H1 (cell line): ENCODE results near the gene ZNF587B. TPM values are rescaled to one million over a fixed set of nuclear protein-coding genes. Genes with fewer than 3 reads are reported as not detected.
"Not testable (repeated sequence)": the region's sequence is repeated elsewhere in the genome, so short reads cannot be mapped to it uniquely, and the experiment has no call there.

Experiments
- CTCF ChIA-PET: fragments of 300-600 bp; sonication (Branson Sonifier 250); formaldehyde crosslinking; loops from one replicate; lab custom pipeline; 2021; ENCODE audit not compliant: partially characterized antibody; lab: Charles Lee
- POLR2A ChIA-PET: fragments of 300-600 bp; sonication (Branson Sonifier 250); formaldehyde crosslinking; loops from one replicate; lab custom pipeline; 2021; ENCODE audit warnings: inconsistent platforms; ENCODE audit not compliant: partially characterized antibody; lab: Charles Lee
- DNase-seq, 2 experiments: peaks; one replicate each; pipeline versions ENCODE4 v3.0.0 to v3.0.0-alpha.2; 2010 to 2022; ENCODE audit warnings: low spot score in 2 of 2, low read depth in 1 of 2, mixed read lengths in 1 of 2
- FAIRE-seq: peaks from 2 replicates; lab custom pipeline; 2011; peaks lifted over from hg19 to GRCh38; lab: Jason Lieb, UNC
- H2AFZ ChIP-seq: 2 replicates; pipeline ENCODE4 v1.8.1; 2012; ENCODE audit warnings: low read length, inconsistent platforms
- H2AK5ac ChIP-seq: 2 replicates; pipeline ENCODE4 v1.6.1; 2013; ENCODE audit warnings: low read depth, low read length
- H2BK120ac ChIP-seq: replicated peaks from 2 replicates; pipeline ENCODE3; 2013; ENCODE audit warnings: low read depth, low read length, inconsistent platforms
- H2BK12ac ChIP-seq: 2 replicates; pipeline ENCODE4 v1.6.1; 2013; ENCODE audit warnings: low read depth, low read length
- H2BK15ac ChIP-seq: 2 replicates; pipeline ENCODE4 v1.6.1; 2013; ENCODE audit warnings: low read length
- H2BK20ac ChIP-seq: 2 replicates; pipeline ENCODE4 v1.6.1; 2013; ENCODE audit warnings: low read length
- H2BK5ac ChIP-seq: 2 replicates; pipeline ENCODE4 v1.6.1; 2013; ENCODE audit warnings: low read depth, low read length
- H3K14ac ChIP-seq: 2 replicates; pipeline ENCODE4 v1.6.1; 2013; ENCODE audit warnings: inconsistent platforms; ENCODE audit not compliant: insufficient read length
- H3K18ac ChIP-seq: 2 replicates; pipeline ENCODE4 v1.6.1; 2013; ENCODE audit warnings: low read length; ENCODE audit errors: extremely low read depth
- H3K23ac ChIP-seq: 2 replicates; pipeline ENCODE4 v1.6.1; 2013; ENCODE audit warnings: inconsistent platforms; ENCODE audit not compliant: insufficient read length
- H3K23me2 ChIP-seq: 2 replicates; pipeline ENCODE4 v1.6.1; 2013; ENCODE audit warnings: low read depth, low read length
- H3K27ac ChIP-seq: 2 replicates; pipeline ENCODE4 v1.6.1; 2011; ENCODE audit warnings: low read depth, low read length, inconsistent platforms
- H3K27me3 ChIP-seq, 4 experiments: replicated peaks in 1 of 4; 1 replicate in 1 of 4; 2 replicates in 3 of 4; pipeline versions ENCODE4 v1.6.1 to v1.8.1; 2011 to 2013; ENCODE audit warnings: low read length in 3 of 4, mild to moderate bottlenecking in 3 of 4, inconsistent platforms in 2 of 4, mixed read lengths in 2 of 4, moderate library complexity in 1 of 4; ENCODE audit not compliant: control insufficient read depth in 3 of 4, insufficient read depth in 3 of 4; ENCODE audit errors: extremely low read depth in 1 of 4
- H3K36me3 ChIP-seq, 4 experiments: 2 replicates each; pipeline versions ENCODE4 v1.6.1 to v1.8.1; 2011 to 2013; ENCODE audit warnings: mild to moderate bottlenecking in 4 of 4, low read length in 3 of 4, moderate library complexity in 2 of 4, control low read depth in 1 of 4, inconsistent platforms in 1 of 4; ENCODE audit not compliant: insufficient read depth in 4 of 4, control insufficient read depth in 2 of 4
- H3K4ac ChIP-seq: replicated peaks from 2 replicates; pipeline ENCODE3; 2013; ENCODE audit warnings: low read length, low read depth, mixed read lengths, inconsistent platforms; ENCODE audit not compliant: insufficient read length
- H3K4me1 ChIP-seq, 4 experiments: replicated peaks in 1 of 4; 1 replicate in 1 of 4; 2 replicates in 3 of 4; pipeline versions ENCODE4 v1.6.1 to v1.8.1; 2011 to 2013; ENCODE audit warnings: low read length in 3 of 4, inconsistent platforms in 2 of 4, mixed read lengths in 1 of 4; ENCODE audit not compliant: insufficient read depth in 4 of 4, control insufficient read depth in 3 of 4
- H3K4me2 ChIP-seq, 2 experiments: 2 replicates each; pipeline versions ENCODE4 v1.6.1 to v1.8.1; 2011 to 2013; ENCODE audit warnings: low read depth in 2 of 2, low read length in 2 of 2, control low read depth in 1 of 2, inconsistent platforms in 1 of 2, mild to moderate bottlenecking in 1 of 2; ENCODE audit not compliant: insufficient read depth in 1 of 2
- H3K4me3 ChIP-seq, 4 experiments: fragments of 200-600, 300-600 bp in 1 of 4; sonication (generic), shearing (Covaris generic), sonication (Bioruptor Twin) in 1 of 4; 2 replicates each; pipeline versions ENCODE4 v1.5.1 to v1.8.1; 2011 to 2016; ENCODE audit warnings: low read length in 4 of 4, low read depth in 3 of 4, control low read depth in 2 of 4, inconsistent platforms in 2 of 4, mild to moderate bottlenecking in 2 of 4, mixed read lengths in 1 of 4, moderate library complexity in 1 of 4; ENCODE audit not compliant: insufficient read depth in 2 of 4; ENCODE audit errors: extremely low read depth in 1 of 4
- H3K56ac ChIP-seq: replicated peaks from 2 replicates; pipeline ENCODE3; 2013; ENCODE audit warnings: low read depth, mild to moderate bottlenecking, mixed read lengths, low read length, inconsistent platforms; ENCODE audit not compliant: insufficient read length
- H3K79me1 ChIP-seq: 2 replicates; pipeline ENCODE4 v1.6.1; 2013; ENCODE audit warnings: low read depth, low read length, control low read depth
- H3K79me2 ChIP-seq, 2 experiments: 2 replicates each; pipeline versions ENCODE4 v1.6.1 to v1.8.1; 2012 to 2013; ENCODE audit warnings: low read length in 2 of 2, mild to moderate bottlenecking in 2 of 2, inconsistent platforms in 1 of 2; ENCODE audit not compliant: insufficient read depth in 2 of 2, control insufficient read depth in 1 of 2
- H3K9ac ChIP-seq, 4 experiments: replicated peaks in 1 of 4; 1 replicate in 1 of 4; 2 replicates in 3 of 4; pipeline versions ENCODE4 v1.6.1 to v1.8.1; 2011 to 2013; ENCODE audit warnings: low read depth in 3 of 4, low read length in 3 of 4, control low read depth in 2 of 4, mild to moderate bottlenecking in 2 of 4, moderate library complexity in 2 of 4, inconsistent platforms in 1 of 4; ENCODE audit errors: extremely low read depth in 1 of 4
- H3K9me3 ChIP-seq, 2 experiments: 2 replicates each; pipeline versions ENCODE4 v1.6.1 to v1.8.1; 2012 to 2013; ENCODE audit warnings: mild to moderate bottlenecking in 2 of 2, moderate library complexity in 2 of 2, control low read depth in 1 of 2, inconsistent platforms in 1 of 2, low read depth in 1 of 2, low read length in 1 of 2, mixed read lengths in 1 of 2; ENCODE audit not compliant: insufficient read depth in 2 of 2
- H4K20me1 ChIP-seq, 2 experiments: replicated peaks in 1 of 2; 2 replicates each; pipeline versions ENCODE3 to v1.8.1; 2011 to 2013; ENCODE audit warnings: inconsistent platforms in 2 of 2, low read length in 2 of 2, mild to moderate bottlenecking in 1 of 2; ENCODE audit not compliant: insufficient read depth in 2 of 2, control insufficient read depth in 1 of 2
- H4K5ac ChIP-seq: 2 replicates; pipeline ENCODE4 v1.6.1; 2013; ENCODE audit warnings: low read length, low read depth, mixed read lengths, inconsistent platforms; ENCODE audit not compliant: insufficient read length
- H4K8ac ChIP-seq: 2 replicates; pipeline ENCODE4 v1.8.0; 2013; ENCODE audit warnings: mild to moderate bottlenecking, moderate library complexity, low read length, inconsistent platforms; ENCODE audit not compliant: insufficient read depth; ENCODE audit errors: extremely low read depth
- H4K91ac ChIP-seq: replicated peaks from 2 replicates; pipeline ENCODE3; 2013; ENCODE audit warnings: low read length, mixed read lengths, inconsistent platforms; ENCODE audit not compliant: insufficient read length
- WGBS, 2 experiments: shearing (Covaris generic) in 1 of 2; methylation state at CpG; one replicate each; pipeline versions ENCODE4 v1.1.6 to v1.1.7; 2013 to 2015; ENCODE audit warnings: low lambda C conversion rate in 2 of 2, mixed read lengths in 2 of 2, inconsistent platforms in 1 of 2, low coverage in 1 of 2, missing lambda C conversion rate in 1 of 2; ENCODE audit not compliant: insufficient replicate concordance in 2 of 2, insufficient coverage in 1 of 2, insufficient read length in 1 of 2; ENCODE audit errors: extremely low coverage in 1 of 2, missing lambda C conversion rate in 1 of 2; 5-methylcytosine and 5-hydroxymethylcytosine counted together
- polyA plus RNA-seq, 7 experiments: library from polyadenylated mRNA; depleted of rRNA in 3 of 7; stranded (reverse) in 5 of 7; unstranded in 2 of 7; fragments of >200 nt in 5 of 7; fragments of 200-250 nt in 2 of 7; gene quantifications; 1 replicate in 5 of 7; 2 replicates in 1 of 7; 4 replicates in 1 of 7; pipeline versions ENCODE4 v1.2.1 to v1.2.3, GENCODE V29; 2011 to 2013; ENCODE audit warnings: missing spikeins in 2 of 7, mixed read lengths in 2 of 7
- total RNA-seq: library from RNA; stranded (reverse); fragmentation: NEBNext Ultra II Directional; extraction: Animal tissue kit (Norgen Biotek cat#: 25700); gene quantifications from 2 replicates; pipeline ENCODE4 v1.2.1, GENCODE V29; 2021

ZNF587B gene
- total and polyA plus RNA-seq, 2 of the 8 experiments (the other 6 are each of a cell fraction or from before 2014, with no cell fraction given), result 13.8 to 60.1 TPM

GRCh38 chr19:57838622-57839191 is 8.6 kb downstream of the ZNF587B start:
- H4K8ac ChIP-seq, H3K18ac ChIP-seq, DNase-seq, CTCF ChIA-PET, H3K27me3 ChIP-seq, H2AFZ ChIP-seq, H2AK5ac ChIP-seq, H3K4ac ChIP-seq, H3K9ac ChIP-seq, H2BK15ac ChIP-seq, H3K27ac ChIP-seq, FAIRE-seq, H2BK12ac ChIP-seq, H3K14ac ChIP-seq, H2BK20ac ChIP-seq, H3K4me2 ChIP-seq, H3K23me2 ChIP-seq, H2BK120ac ChIP-seq, H4K91ac ChIP-seq, H3K56ac ChIP-seq, H2BK5ac ChIP-seq, H3K4me3 ChIP-seq, H3K9me3 ChIP-seq, H4K5ac ChIP-seq, H3K23ac ChIP-seq, H3K79me1 ChIP-seq, H3K4me1 ChIP-seq: not testable (repeated sequence)
- WGBS, 2 experiments, result 92% methylated on average over 4 of the region's 5 CpGs; no CpG with 5 or more reads in 1 of the 2 experiments
- POLR2A ChIA-PET, result interaction anchor here (1.4 kb wide), 1 partner anchor 8 kb away, joined by 4 read pairs; no protein-coding TSS in a partner anchor
- Histone ChIP-seq H3K36me3 (peaks cover 12 to 43% (median 31%) of the 10 kb centered on the region in 4 experiments), H3K79me2 (peaks cover 0 to 67% of the 10 kb centered on the region in 2 experiments; a peak in 3 of 4 replicates), H4K20me1 (peaks cover 6 to 11% of the 10 kb centered on the region in 2 experiments)
